Measurements from ENCODE around the gene CHRNG.

DNA sequence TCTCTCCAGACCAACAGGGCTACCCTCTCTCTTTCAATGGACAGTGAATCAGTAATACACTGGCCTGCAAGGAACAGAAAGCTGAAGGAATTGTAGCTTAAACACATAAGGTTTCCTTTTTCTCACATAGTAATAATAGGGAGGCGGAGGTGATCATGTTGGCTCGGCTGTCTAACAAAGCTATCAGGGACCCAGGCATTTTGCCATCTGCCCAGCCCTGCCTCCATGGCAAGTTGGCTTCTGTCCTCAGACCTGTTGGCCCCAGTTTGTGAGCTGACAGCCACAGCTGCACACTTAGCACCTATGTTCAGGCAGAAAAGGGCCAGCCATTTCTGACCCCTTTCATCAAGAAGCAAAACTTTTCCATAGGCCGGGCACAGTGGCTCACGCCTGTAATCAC is 2.0 kb upstream of the CHRNG start:
- TF ChIP-seq, protein P1, sequence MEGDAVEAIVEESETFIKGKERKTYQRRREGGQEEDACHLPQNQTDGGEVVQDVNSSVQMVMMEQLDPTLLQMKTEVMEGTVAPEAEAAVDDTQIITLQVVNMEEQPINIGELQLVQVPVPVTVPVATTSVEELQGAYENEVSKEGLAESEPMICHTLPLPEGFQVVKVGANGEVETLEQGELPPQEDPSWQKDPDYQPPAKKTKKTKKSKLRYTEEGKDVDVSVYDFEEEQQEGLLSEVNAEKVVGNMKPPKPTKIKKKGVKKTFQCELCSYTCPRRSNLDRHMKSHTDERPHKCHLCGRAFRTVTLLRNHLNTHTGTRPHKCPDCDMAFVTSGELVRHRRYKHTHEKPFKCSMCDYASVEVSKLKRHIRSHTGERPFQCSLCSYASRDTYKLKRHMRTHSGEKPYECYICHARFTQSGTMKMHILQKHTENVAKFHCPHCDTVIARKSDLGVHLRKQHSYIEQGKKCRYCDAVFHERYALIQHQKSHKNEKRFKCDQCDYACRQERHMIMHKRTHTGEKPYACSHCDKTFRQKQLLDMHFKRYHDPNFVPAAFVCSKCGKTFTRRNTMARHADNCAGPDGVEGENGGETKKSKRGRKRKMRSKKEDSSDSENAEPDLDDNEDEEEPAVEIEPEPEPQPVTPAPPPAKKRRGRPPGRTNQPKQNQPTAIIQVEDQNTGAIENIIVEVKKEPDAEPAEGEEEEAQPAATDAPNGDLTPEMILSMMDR (IDR thresholded peaks at IDR 0.05 in 4 of 5, conservative IDR thresholded peaks at IDR 0.05 in 1 of 5): no peak
- TF ChIP-seq POLR2A (IDR thresholded peaks at IDR 0.05): no peak

All from gastrocnemius medialis (tissue), 4 donors.